ENCODE data around the gene PLVAP.

DNA sequence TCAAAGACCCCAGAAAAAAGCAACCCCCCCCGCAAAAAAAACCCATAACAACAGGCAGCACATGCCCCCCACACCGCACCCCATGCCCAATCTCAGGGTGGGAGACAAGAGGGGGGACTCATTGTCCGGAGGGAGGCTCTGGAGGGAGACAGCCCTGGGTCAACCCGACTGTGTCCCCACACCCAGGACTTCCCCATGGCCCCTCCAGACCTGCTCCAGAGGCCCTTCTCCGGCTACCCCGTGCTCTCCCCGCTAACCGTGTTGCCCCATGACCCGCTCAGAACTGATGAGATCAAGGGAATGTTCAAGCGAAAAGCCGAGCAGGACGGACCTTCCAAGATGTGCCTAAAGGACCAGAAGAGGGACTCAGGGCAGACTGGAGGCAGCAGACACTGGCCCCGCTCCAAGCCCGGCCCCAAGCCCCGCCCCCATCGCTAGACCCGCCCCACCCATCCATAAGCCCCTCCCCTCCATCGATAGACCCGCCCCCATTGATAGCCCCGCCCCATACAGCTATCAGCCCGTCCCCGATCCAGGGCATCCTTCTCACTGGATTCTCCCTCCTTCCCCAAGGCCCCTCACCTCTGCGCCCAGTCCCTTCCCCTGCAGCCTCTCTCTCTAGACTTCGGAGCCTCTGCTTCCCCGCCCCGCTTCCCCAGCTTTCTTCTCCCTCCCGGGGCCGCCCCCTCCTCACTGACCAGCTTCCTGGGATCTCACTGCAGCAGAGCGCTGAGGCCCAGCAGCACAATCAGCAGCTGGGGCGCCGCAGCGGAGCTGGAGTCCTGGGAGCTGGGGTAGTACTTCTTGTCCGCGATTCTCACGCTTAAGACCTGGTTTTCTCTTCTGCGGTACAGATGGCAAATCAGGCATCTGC, 26.1 kb upstream of the PLVAP start:
- TF ChIP-seq, protein P1, sequence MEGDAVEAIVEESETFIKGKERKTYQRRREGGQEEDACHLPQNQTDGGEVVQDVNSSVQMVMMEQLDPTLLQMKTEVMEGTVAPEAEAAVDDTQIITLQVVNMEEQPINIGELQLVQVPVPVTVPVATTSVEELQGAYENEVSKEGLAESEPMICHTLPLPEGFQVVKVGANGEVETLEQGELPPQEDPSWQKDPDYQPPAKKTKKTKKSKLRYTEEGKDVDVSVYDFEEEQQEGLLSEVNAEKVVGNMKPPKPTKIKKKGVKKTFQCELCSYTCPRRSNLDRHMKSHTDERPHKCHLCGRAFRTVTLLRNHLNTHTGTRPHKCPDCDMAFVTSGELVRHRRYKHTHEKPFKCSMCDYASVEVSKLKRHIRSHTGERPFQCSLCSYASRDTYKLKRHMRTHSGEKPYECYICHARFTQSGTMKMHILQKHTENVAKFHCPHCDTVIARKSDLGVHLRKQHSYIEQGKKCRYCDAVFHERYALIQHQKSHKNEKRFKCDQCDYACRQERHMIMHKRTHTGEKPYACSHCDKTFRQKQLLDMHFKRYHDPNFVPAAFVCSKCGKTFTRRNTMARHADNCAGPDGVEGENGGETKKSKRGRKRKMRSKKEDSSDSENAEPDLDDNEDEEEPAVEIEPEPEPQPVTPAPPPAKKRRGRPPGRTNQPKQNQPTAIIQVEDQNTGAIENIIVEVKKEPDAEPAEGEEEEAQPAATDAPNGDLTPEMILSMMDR (IDR thresholded peaks at IDR 0.05) = no peak
- TF ChIP-seq POLR2A (IDR thresholded peaks at IDR 0.05) = no peak

All from lower leg skin (tissue), 3 donors.